PC-3 (cell line): ENCODE data around the gene EID3. TPM values are rescaled to one million over a fixed set of nuclear protein-coding genes. Genes with fewer than 3 reads are reported as not detected.

Experiments used
- ATAC-seq: fragments of 200-7000 bp; cut with Tn5 transposase; 2 replicates; pipeline ENCODE4 v1.9.1; 2020; ENCODE audit warnings: mild to moderate bottlenecking, moderate library complexity
- BruUV-seq: library from RNA; stranded (reverse); fragments of 400-500 nt; replicated peaks from 2 replicates; lab custom pipeline; 2021; lab: Mats Ljungman, UMichigan
- CTCF ChIA-PET: fragments of 300-600 bp; sonication (Branson Sonifier 250); formaldehyde crosslinking; loops from one replicate; lab custom pipeline; 2022; ENCODE audit warnings: antibody characterized with exemption; lab: Charles Lee
- POLR2A ChIA-PET: fragments of 300-600 bp; sonication (Branson Sonifier 250); formaldehyde crosslinking; loops from one replicate; lab custom pipeline; 2022; ENCODE audit warnings: antibody characterized with exemption; ENCODE audit not compliant: unreplicated experiment; lab: Charles Lee
- DNase-seq: peaks from one replicate; pipeline ENCODE4 v3.0.0-alpha.2; 2015
- H2AFZ ChIP-seq: fragments of 300-600 bp; sonication (generic); 2 replicates; pipeline ENCODE4 v1.6.0; 2016; ENCODE audit warnings: antibody characterized with exemption, low read length
- H3F3A ChIP-seq: fragments of 300-600 bp; sonication (generic); one replicate; pipeline ENCODE4 v1.6.0; 2017; ENCODE audit warnings: antibody characterized with exemption, low read length, control low read depth, mild to moderate bottlenecking; ENCODE audit not compliant: unreplicated experiment
- H3K27ac ChIP-seq: fragments of 300-600 bp; sonication (generic); 2 replicates; pipeline ENCODE4 v1.5.1; 2016; ENCODE audit warnings: mild to moderate bottlenecking, low read length
- H3K27me3 ChIP-seq: fragments of 300-600 bp; sonication (generic); 2 replicates; pipeline ENCODE4 v1.6.1; 2016; ENCODE audit warnings: low read length, mixed read lengths
- H3K36me3 ChIP-seq: fragments of 300-600 bp; sonication (generic); 2 replicates; pipeline ENCODE4 v1.6.1; 2016; ENCODE audit warnings: low read depth, mixed run types, low read length, mixed read lengths
- H3K4me1 ChIP-seq: fragments of 300-600 bp; sonication (generic); 2 replicates; pipeline ENCODE4 v1.5.1; 2016; ENCODE audit warnings: low read length; ENCODE audit not compliant: insufficient read depth
- H3K4me2 ChIP-seq: fragments of 300-600 bp; sonication (generic); 2 replicates; pipeline ENCODE4 v1.6.0; 2016; ENCODE audit warnings: low read length
- H3K4me3 ChIP-seq: fragments of 300-600 bp; sonication (generic); 2 replicates; pipeline ENCODE4 v1.5.1; 2016; ENCODE audit warnings: mild to moderate bottlenecking, low read length, mixed read lengths
- H3K79me2 ChIP-seq: fragments of 300-600 bp; sonication (generic); 2 replicates; pipeline ENCODE4 v1.6.1; 2017; ENCODE audit warnings: low read length, mixed read lengths
- H3K9ac ChIP-seq: fragments of 300-600 bp; sonication (generic); 2 replicates; pipeline ENCODE4 v1.6.0; 2016; ENCODE audit warnings: mild to moderate bottlenecking, low read length
- H3K9me2 ChIP-seq: fragments of 300-600 bp; sonication (generic); replicated peaks from 2 replicates; pipeline ENCODE4 v1.6.1; 2016; ENCODE audit warnings: mixed run types, low read length, mixed read lengths
- H3K9me3 ChIP-seq: fragments of 300-600 bp; sonication (generic); 2 replicates; pipeline ENCODE4 v1.6.1; 2016; ENCODE audit warnings: low read length, mixed read lengths
- H4K20me1 ChIP-seq: fragments of 300-600 bp; sonication (generic); 2 replicates; pipeline ENCODE4 v1.6.1; 2016; ENCODE audit warnings: low read length, mixed read lengths
- CTCF ChIP-seq: fragments of 300-600 bp; sonication (generic); conservative IDR thresholded peaks from 2 replicates; pipeline ENCODE4 v1.5.1; 2017; ENCODE audit warnings: antibody characterized with exemption, low read depth, mild to moderate bottlenecking, low read length
- EZH2 ChIP-seq: fragments of 300-600 bp; sonication (generic); IDR thresholded peaks from one replicate; pipeline ENCODE4 v1.6.1; 2017; ENCODE audit warnings: antibody characterized with exemption, mild to moderate bottlenecking, low read length; ENCODE audit not compliant: unreplicated experiment
- EZH2phosphoT487 ChIP-seq: fragments of 300-600 bp; sonication (generic); IDR thresholded peaks from 2 replicates; pipeline ENCODE4 v1.6.1; 2018; ENCODE audit warnings: mild to moderate bottlenecking, antibody characterized with exemption, low read length, borderline replicate concordance
- intact Hi-C: fragments of 100-400 bp; cut with micrococcal nuclease; formaldehyde crosslinking; loops from 2 replicates; pipeline ENCODE4 v1.9.0; 2023
- total RNA-seq: library from RNA; depleted of rRNA; stranded (reverse); fragments of >200 nt; gene quantifications from 2 replicates; pipeline ENCODE4 v1.2.3, GENCODE V29; 2014; rRNA removed

The EID3 gene
- total RNA-seq, 1 experiment from 2014 or later = 9.8 TPM

DNA sequence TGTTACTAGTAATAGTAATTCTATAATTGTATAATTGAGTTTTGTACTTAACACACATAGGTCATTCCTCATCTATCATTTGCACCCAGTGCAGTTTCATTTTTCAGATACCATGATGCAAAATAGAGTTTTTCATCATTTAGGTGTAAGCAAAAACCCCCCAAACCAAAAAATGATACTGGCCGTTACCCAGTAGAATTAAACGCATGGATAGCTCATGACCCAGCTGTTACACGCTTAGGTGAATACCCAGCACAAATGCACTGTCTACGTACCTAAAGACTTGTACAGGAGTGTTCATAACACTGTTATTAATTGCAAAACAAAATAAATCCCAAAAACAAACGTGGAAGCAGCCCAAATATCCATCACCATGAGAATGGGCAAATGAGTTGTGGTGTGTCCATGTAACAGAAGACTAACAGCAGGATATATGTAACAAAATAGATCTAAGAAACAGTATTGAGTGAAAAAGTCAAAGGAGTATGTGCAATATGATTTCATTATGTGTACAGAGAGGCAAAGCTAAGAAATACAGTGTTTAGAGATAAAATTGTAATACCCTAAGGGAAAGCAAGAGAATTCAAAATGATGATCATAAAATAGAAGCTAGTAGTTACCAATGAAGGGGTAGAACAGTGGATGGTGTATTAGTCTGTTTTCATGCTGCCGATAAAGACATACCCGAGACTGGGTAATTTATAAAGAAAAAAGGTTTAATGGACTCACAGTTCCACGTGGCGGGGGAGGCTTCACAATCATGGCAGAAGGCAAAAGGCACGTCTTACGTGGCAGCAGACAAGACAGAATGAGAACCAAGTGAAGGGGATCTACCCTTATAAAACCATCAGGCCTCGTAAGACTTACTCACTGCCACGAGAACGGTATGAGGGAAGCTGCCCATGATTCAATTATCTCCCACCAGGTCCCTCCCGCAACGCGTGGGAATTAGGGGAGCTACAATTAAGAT, 49.8 kb downstream of the EID3 start:
- peaks cover 22% of the 10 kb centered on the region for H3K79me2 ChIP-seq
- no TSS peak for BruUV-seq
- H3K36me3 ChIP-seq = peaks cover 49% of the 10 kb centered on the region
- H3K9me2 ChIP-seq = no peaks in the 10 kb centered on the region
- DNase-seq (no peak), ATAC-seq (no peak)
- ChIA-PET CTCF (no interaction called here), POLR2A (interaction anchor here (0.6 to 0.7 kb wide), 2 partner anchors 14 to 296 kb away, joined by 3 read pairs; no protein-coding TSS in a partner anchor)
- H3K9me3 ChIP-seq = no peaks in the 10 kb centered on the region
- peaks cover 38% of the 10 kb centered on the region for H3F3A ChIP-seq
- no peak overlapping the region for H2AFZ ChIP-seq
- intact Hi-C loops = no loop called here
- no peaks in the 10 kb centered on the region for H3K27me3 ChIP-seq
- H3K27ac ChIP-seq = no peak overlapping the region
- H3K9ac ChIP-seq = no peak overlapping the region
- no peak for TF ChIP-seq EZH2phosphoT487
- TF ChIP-seq CTCF = no peak
- no peak for TF ChIP-seq EZH2
- H3K4me2 ChIP-seq = no peak overlapping the region
- H3K4me1 ChIP-seq = no peaks in the 10 kb centered on the region
- no peak overlapping the region for H3K4me3 ChIP-seq
- H4K20me1 ChIP-seq = peaks cover 22% of the 10 kb centered on the region

GRCh38 chr12:104354167-104354867, 50.8 kb downstream of the EID3 start:
- ChIA-PET POLR2A (no interaction called here), CTCF (no interaction called here)
- no peak overlapping the region for H3K4me2 ChIP-seq
- H3K27ac ChIP-seq = no peak overlapping the region
- no TSS peak for BruUV-seq
- H3K27me3 ChIP-seq = no peaks in the 10 kb centered on the region
- intact Hi-C loops = no loop called here
- peaks cover 39% of the 10 kb centered on the region for H3K36me3 ChIP-seq
- no peak for ATAC-seq
- peaks cover 37% of the 10 kb centered on the region for H3F3A ChIP-seq
- no peak for TF ChIP-seq CTCF
- no peak for TF ChIP-seq EZH2phosphoT487
- no peak for TF ChIP-seq EZH2
- peaks cover 12% of the 10 kb centered on the region for H3K79me2 ChIP-seq
- H3K9me2 ChIP-seq = no peaks in the 10 kb centered on the region
- H3K4me1 ChIP-seq = peaks cover 9% of the 10 kb centered on the region
- no peaks in the 10 kb centered on the region for H3K9me3 ChIP-seq
- H3K4me3 ChIP-seq = no peak overlapping the region
- no peak overlapping the region for H2AFZ ChIP-seq
- H4K20me1 ChIP-seq = peaks cover 17% of the 10 kb centered on the region
- no peak for DNase-seq
- no peak overlapping the region for H3K9ac ChIP-seq

Other genes starting within 250 kb of the EID3 start
- gene HCFC2, start 239.2 kb upstream of the EID3 start, total RNA-seq = 7.8 and 10.7 TPM in 2 replicates
- 20.6 and 21.7 TPM in 2 replicates for gene NFYB, start 165.5 kb upstream of the EID3 start, total RNA-seq
- gene TXNRD1, start 88.0 kb upstream of the EID3 start, total RNA-seq = 419 and 430 TPM in 2 replicates
- gene CHST11, start 153.2 kb downstream of the EID3 start, total RNA-seq = 53.5 and 56.7 TPM in 2 replicates